Body of pancreas (tissue), 4 donors: ENCODE measurements around the gene GLTP.

Experiments used
- CTCF ChIP-seq, 7 experiments: fragments of 450-650 bp in 4 of 7; fragments of 200-600 bp in 3 of 7; sonication (generic) in 3 of 7; IDR thresholded peaks; one replicate each; pipeline ENCODE4 v1.5.1; 2016 to 2019; ENCODE audit warnings: antibody characterized with exemption in 7 of 7
- POLR2A ChIP-seq, 3 donors: fragments of 450-650 bp; IDR thresholded peaks; one replicate each; pipeline ENCODE4 v1.6.1; 2016; ENCODE audit warnings: antibody characterized with exemption in 3 of 3, mild to moderate bottlenecking in 2 of 3

DNA sequence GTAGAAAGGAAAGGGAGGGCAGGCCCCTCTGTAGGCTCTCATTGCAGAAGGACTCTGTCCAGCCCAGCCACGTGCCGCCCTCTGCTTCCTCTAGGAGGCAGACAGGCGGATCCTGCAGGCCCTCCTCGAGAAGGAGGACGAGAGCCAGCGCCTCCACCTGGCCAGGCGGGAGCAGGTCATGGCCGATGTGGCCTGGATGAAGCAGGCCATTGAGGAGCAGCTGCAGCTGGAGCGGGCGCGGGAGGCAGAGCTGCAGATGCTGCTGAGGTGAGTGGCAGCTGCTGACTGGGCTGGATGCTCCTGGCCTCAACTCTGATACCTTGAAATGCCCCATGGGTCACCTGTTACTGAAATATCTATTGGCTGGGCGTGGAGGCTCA, 30.6 kb upstream of the GLTP start:
- TF ChIP-seq CTCF (IDR thresholded peaks at IDR 0.05) (no peak), POLR2A (IDR thresholded peaks at IDR 0.05) (no peak)
